DOHH2 (cell line): ENCODE results near the gene PCDH18.
"Not testable (repeated sequence)": the region's sequence is repeated elsewhere in the genome, so short reads cannot be mapped to it uniquely, and the experiment has no call there.

Source experiments
- EZH2phosphoT487 ChIP-seq: fragments of 200-600 bp; sonication (generic); IDR thresholded peaks from 2 replicates; pipeline ENCODE4 v1.6.1; 2017; ENCODE audit warnings: borderline replicate concordance, mild to moderate bottlenecking, antibody characterized with exemption, low read length, moderate library complexity, mixed read lengths
- TF ChIP-seq, protein P1 (sequence below): fragments of 200-600 bp; sonication (generic); IDR thresholded peaks from one replicate; pipeline ENCODE4 v1.5.1; 2014; ENCODE audit warnings: antibody characterized with exemption, mild to moderate bottlenecking, low read depth, low read length; ENCODE audit not compliant: poor library complexity, severe bottlenecking

DNA sequence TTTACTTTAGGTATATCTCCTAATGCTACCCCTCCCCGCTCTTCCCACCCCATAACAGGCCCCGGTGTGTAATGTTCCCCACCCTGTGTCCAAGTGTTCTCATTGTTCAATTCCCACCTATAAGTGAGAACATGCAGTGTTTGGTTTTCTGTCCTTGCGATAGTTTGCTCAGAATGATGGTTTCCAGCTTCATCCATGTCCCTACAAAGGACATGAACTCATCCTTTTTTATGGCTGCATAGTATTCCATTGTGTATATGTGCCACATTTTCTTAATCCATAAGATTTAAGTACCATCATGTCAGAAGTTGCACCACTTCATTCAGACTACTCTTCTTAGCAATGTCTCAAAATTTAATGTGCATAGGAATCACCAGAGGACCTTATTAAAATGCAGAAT is 5.5 kb upstream of the PCDH18 start:
- TF ChIP-seq, protein P1, sequence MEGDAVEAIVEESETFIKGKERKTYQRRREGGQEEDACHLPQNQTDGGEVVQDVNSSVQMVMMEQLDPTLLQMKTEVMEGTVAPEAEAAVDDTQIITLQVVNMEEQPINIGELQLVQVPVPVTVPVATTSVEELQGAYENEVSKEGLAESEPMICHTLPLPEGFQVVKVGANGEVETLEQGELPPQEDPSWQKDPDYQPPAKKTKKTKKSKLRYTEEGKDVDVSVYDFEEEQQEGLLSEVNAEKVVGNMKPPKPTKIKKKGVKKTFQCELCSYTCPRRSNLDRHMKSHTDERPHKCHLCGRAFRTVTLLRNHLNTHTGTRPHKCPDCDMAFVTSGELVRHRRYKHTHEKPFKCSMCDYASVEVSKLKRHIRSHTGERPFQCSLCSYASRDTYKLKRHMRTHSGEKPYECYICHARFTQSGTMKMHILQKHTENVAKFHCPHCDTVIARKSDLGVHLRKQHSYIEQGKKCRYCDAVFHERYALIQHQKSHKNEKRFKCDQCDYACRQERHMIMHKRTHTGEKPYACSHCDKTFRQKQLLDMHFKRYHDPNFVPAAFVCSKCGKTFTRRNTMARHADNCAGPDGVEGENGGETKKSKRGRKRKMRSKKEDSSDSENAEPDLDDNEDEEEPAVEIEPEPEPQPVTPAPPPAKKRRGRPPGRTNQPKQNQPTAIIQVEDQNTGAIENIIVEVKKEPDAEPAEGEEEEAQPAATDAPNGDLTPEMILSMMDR, result not testable (repeated sequence)
- not testable (repeated sequence) for TF ChIP-seq EZH2phosphoT487
